ENCODE data around the gene TMEM63A.

Gene TMEM63A

GRCh38 chr1:225917536-225917935, 35.4 kb upstream of the TMEM63A start:
- no peak overlapping the region for H3K27ac Mint-ChIP-seq
- H3K4me3 Mint-ChIP-seq, result no peak overlapping the region
- no peaks in the 10 kb centered on the region for H3K27me3 Mint-ChIP-seq (ENCODE audit: low read depth)
- no peak for DNase-seq (ENCODE audit: low spot score)
- H3K4me1 Mint-ChIP-seq (ENCODE audit: low read depth), result peaks cover 16% of the 10 kb centered on the region
- no peaks in the 10 kb centered on the region for H3K9me3 Mint-ChIP-seq
- H3K36me3 Mint-ChIP-seq (ENCODE audit: low read depth), result peaks cover 42% of the 10 kb centered on the region

GRCh38 chr1:225917101-225917500, 34.9 kb upstream of the TMEM63A start:
- Mint-ChIP-seq H3K36me3 (ENCODE audit: low read depth) (peaks cover 40% of the 10 kb centered on the region), H3K27ac (no peak overlapping the region), H3K9me3 (no peaks in the 10 kb centered on the region)

GRCh38 chr1:225915538-225915991, 33.4 kb upstream of the TMEM63A start:
- Mint-ChIP-seq H3K27me3 (ENCODE audit: low read depth) (peaks cover 2% of the 10 kb centered on the region), H3K4me3 (no peak overlapping the region), H3K4me1 (ENCODE audit: low read depth) (peaks cover 5% of the 10 kb centered on the region), H3K9me3 (no peaks in the 10 kb centered on the region), H3K36me3 (ENCODE audit: low read depth) (peaks cover 31% of the 10 kb centered on the region), H3K27ac (no peak overlapping the region)
- no peak for DNase-seq (ENCODE audit: low spot score)

More at GRCh38 chr1:225917101-225917500, 34.9 kb upstream of the TMEM63A start:
- peaks cover 14% of the 10 kb centered on the region for H3K4me1 Mint-ChIP-seq (ENCODE audit: low read depth)
- H3K27me3 Mint-ChIP-seq (ENCODE audit: low read depth), result no peaks in the 10 kb centered on the region
- no peak for DNase-seq (ENCODE audit: low spot score)
- H3K4me3 Mint-ChIP-seq, result no peak overlapping the region

GRCh38 chr1:225914947-225915346, 32.8 kb upstream of the TMEM63A start:
- no peaks in the 10 kb centered on the region for H3K9me3 Mint-ChIP-seq
- no peak for DNase-seq (ENCODE audit: low spot score)
- H3K27me3 Mint-ChIP-seq (ENCODE audit: low read depth), result peaks cover 4% of the 10 kb centered on the region
- peaks cover 6% of the 10 kb centered on the region for H3K4me1 Mint-ChIP-seq (ENCODE audit: low read depth)
- no peak overlapping the region for H3K27ac Mint-ChIP-seq
- H3K36me3 Mint-ChIP-seq (ENCODE audit: low read depth), result peaks cover 27% of the 10 kb centered on the region
- H3K4me3 Mint-ChIP-seq, result no peak overlapping the region

GRCh38 chr1:225914391-225914790, 32.2 kb upstream of the TMEM63A start:
- Mint-ChIP-seq H3K9me3 (no peaks in the 10 kb centered on the region), H3K27ac (no peak overlapping the region), H3K4me1 (ENCODE audit: low read depth) (peaks cover 9% of the 10 kb centered on the region), H3K4me3 (no peak overlapping the region), H3K27me3 (ENCODE audit: low read depth) (peaks cover 8% of the 10 kb centered on the region), H3K36me3 (ENCODE audit: low read depth) (peaks cover 21% of the 10 kb centered on the region)
- DNase-seq (ENCODE audit: low spot score), result no peak

- H3K4me1 Mint-ChIP-seq (ENCODE audit: low read depth), result peaks cover 9% of the 10 kb centered on the region
- no peak overlapping the region for H3K4me3 Mint-ChIP-seq
- peaks cover 7% of the 10 kb centered on the region for H3K36me3 Mint-ChIP-seq (ENCODE audit: low read depth)
- DNase-seq (ENCODE audit: low spot score), result peak; percentile 62
- no peaks in the 10 kb centered on the region for H3K9me3 Mint-ChIP-seq
- no peak overlapping the region for H3K27ac Mint-ChIP-seq
- peaks cover 13% of the 10 kb centered on the region for H3K27me3 Mint-ChIP-seq (ENCODE audit: low read depth)
Measured at GRCh38 chr1:225911191-225912130, 29.3 kb upstream of the TMEM63A start.

- H3K36me3 Mint-ChIP-seq (ENCODE audit: low read depth), result no peaks in the 10 kb centered on the region
- H3K27me3 Mint-ChIP-seq (ENCODE audit: low read depth), result peaks cover 20% of the 10 kb centered on the region
- no peaks in the 10 kb centered on the region for H3K9me3 Mint-ChIP-seq
- H3K4me3 Mint-ChIP-seq, result no peak overlapping the region
- peaks cover 11% of the 10 kb centered on the region for H3K4me1 Mint-ChIP-seq (ENCODE audit: low read depth)
- H3K27ac Mint-ChIP-seq, result no peak overlapping the region
- DNase-seq (ENCODE audit: low spot score), result no peak
Measured at GRCh38 chr1:225909477-225909876, 27.3 kb upstream of the TMEM63A start.

GRCh38 chr1:225908773-225909172, 26.6 kb upstream of the TMEM63A start:
- H3K36me3 Mint-ChIP-seq (ENCODE audit: low read depth), result no peaks in the 10 kb centered on the region
- no peak overlapping the region for H3K4me3 Mint-ChIP-seq
- no peak for DNase-seq (ENCODE audit: low spot score)
- peaks cover 11% of the 10 kb centered on the region for H3K4me1 Mint-ChIP-seq (ENCODE audit: low read depth)
- peaks cover 23% of the 10 kb centered on the region for H3K27me3 Mint-ChIP-seq (ENCODE audit: low read depth)
- H3K9me3 Mint-ChIP-seq, result no peaks in the 10 kb centered on the region
- no peak overlapping the region for H3K27ac Mint-ChIP-seq

GRCh38 chr1:225908013-225908640, 25.9 kb upstream of the TMEM63A start:
- no peak for DNase-seq (ENCODE audit: low spot score)
- Mint-ChIP-seq H3K27ac (no peak overlapping the region), H3K4me1 (ENCODE audit: low read depth) (peaks cover 11% of the 10 kb centered on the region), H3K36me3 (ENCODE audit: low read depth) (no peaks in the 10 kb centered on the region), H3K9me3 (no peaks in the 10 kb centered on the region), H3K4me3 (no peak overlapping the region), H3K27me3 (ENCODE audit: low read depth) (peaks cover 26% of the 10 kb centered on the region)

- Mint-ChIP-seq H3K9me3 (no peaks in the 10 kb centered on the region), H3K4me1 (ENCODE audit: low read depth) (peaks cover 11% of the 10 kb centered on the region), H3K27me3 (ENCODE audit: low read depth) (peaks cover 26% of the 10 kb centered on the region), H3K4me3 (no peak overlapping the region), H3K27ac (no peak overlapping the region), H3K36me3 (ENCODE audit: low read depth) (no peaks in the 10 kb centered on the region)
- no peak for DNase-seq (ENCODE audit: low spot score)
Measured at GRCh38 chr1:225907341-225907740, 25.2 kb upstream of the TMEM63A start.

GRCh38 chr1:225906467-225906866, 24.3 kb upstream of the TMEM63A start:
- no peak for DNase-seq (ENCODE audit: low spot score)
- Mint-ChIP-seq H3K27me3 (ENCODE audit: low read depth) (peaks cover 24% of the 10 kb centered on the region), H3K4me1 (ENCODE audit: low read depth) (peaks cover 11% of the 10 kb centered on the region)

GRCh38 chr1:225903623-225904022, 21.4 kb upstream of the TMEM63A start:
- no peak overlapping the region for H3K27ac Mint-ChIP-seq
- H3K27me3 Mint-ChIP-seq (ENCODE audit: low read depth), result peaks cover 27% of the 10 kb centered on the region
- H3K4me1 Mint-ChIP-seq (ENCODE audit: low read depth), result peaks cover 7% of the 10 kb centered on the region
- no peaks in the 10 kb centered on the region for H3K36me3 Mint-ChIP-seq (ENCODE audit: low read depth)
- no peak for DNase-seq (ENCODE audit: low spot score)
- no peaks in the 10 kb centered on the region for H3K9me3 Mint-ChIP-seq
- no peak overlapping the region for H3K4me3 Mint-ChIP-seq

More at GRCh38 chr1:225906467-225906866, 24.3 kb upstream of the TMEM63A start:
- H3K27ac Mint-ChIP-seq, result no peak overlapping the region
- H3K9me3 Mint-ChIP-seq, result no peaks in the 10 kb centered on the region
- H3K36me3 Mint-ChIP-seq (ENCODE audit: low read depth), result no peaks in the 10 kb centered on the region
- no peak overlapping the region for H3K4me3 Mint-ChIP-seq

GRCh38 chr1:225899044-225899925, 17.1 kb upstream of the TMEM63A start:
- DNase-seq (ENCODE audit: low spot score), result no peak
- no peak overlapping the region for H3K27ac Mint-ChIP-seq
- H3K4me1 Mint-ChIP-seq (ENCODE audit: low read depth), result peaks cover 32% of the 10 kb centered on the region
- peak overlapping the region; percentile 16 for H3K4me3 Mint-ChIP-seq
- H3K36me3 Mint-ChIP-seq (ENCODE audit: low read depth), result no peaks in the 10 kb centered on the region
- no peaks in the 10 kb centered on the region for H3K9me3 Mint-ChIP-seq
- H3K27me3 Mint-ChIP-seq (ENCODE audit: low read depth), result peaks cover 21% of the 10 kb centered on the region

All from T-helper 2 cell treated with Interferon-gamma antibody and Interleukin-4, amounts not matched to agents 5 μg/mL and 100 μg/mL, for 36 hours (primary cell).